HEK293 (cell line): Measurements from ENCODE around the gene HSF5.

Experiments used
- GLI2 ChIP-seq: fragments of 450-650 bp; formaldehyde crosslinking; IDR thresholded peaks from 2 replicates; pipeline ENCODE4; 2017; ENCODE audit warnings: missing biosample characterization, missing genetic modification characterization, low read depth, borderline replicate concordance
- PRDM1 ChIP-seq: fragments of 450-650 bp; formaldehyde crosslinking; IDR thresholded peaks from 2 replicates; pipeline ENCODE4; 2016; ENCODE audit warnings: missing biosample characterization, missing genetic modification characterization
- PRDM4 ChIP-seq: fragments of 450-650 bp; formaldehyde crosslinking; IDR thresholded peaks from 2 replicates; pipeline ENCODE4 v1.5.1; 2017; ENCODE audit warnings: missing biosample characterization, missing genetic modification characterization
- PRDM6 ChIP-seq: fragments of 450-650 bp; formaldehyde crosslinking; IDR thresholded peaks from 2 replicates; pipeline ENCODE4 v1.5.1; 2017; ENCODE audit warnings: missing biosample characterization, missing genetic modification characterization
- ZBTB44 ChIP-seq: fragments of 450-650 bp; IDR thresholded peaks from 2 replicates; pipeline ENCODE4 v1.5.1; 2018; ENCODE audit warnings: missing biosample characterization, mild to moderate bottlenecking, missing genetic modification characterization
- ZNF184 ChIP-seq: fragments of 450-650 bp; IDR thresholded peaks from 2 replicates; pipeline ENCODE4 v1.5.1; 2018; ENCODE audit warnings: missing biosample characterization, mild to moderate bottlenecking, missing genetic modification characterization
- ZNF221 ChIP-seq: fragments of 450-650 bp; formaldehyde crosslinking; IDR thresholded peaks from 2 replicates; pipeline ENCODE4 v1.5.1; 2017; ENCODE audit warnings: missing biosample characterization, missing genetic modification characterization, borderline replicate concordance
- ZNF280D ChIP-seq: fragments of 450-650 bp; formaldehyde crosslinking; IDR thresholded peaks from 2 replicates; pipeline ENCODE4 v1.5.1; 2016; ENCODE audit warnings: missing biosample characterization, missing genetic modification characterization
- ZNF324 ChIP-seq: fragments of 450-650 bp; formaldehyde crosslinking; IDR thresholded peaks from 2 replicates; pipeline ENCODE4 v1.5.1; 2016; ENCODE audit warnings: missing biosample characterization, missing genetic modification characterization
- ZNF350 ChIP-seq: fragments of 450-650 bp; formaldehyde crosslinking; IDR thresholded peaks from 2 replicates; pipeline ENCODE4 v1.5.0; 2017; ENCODE audit warnings: missing biosample characterization, mild to moderate bottlenecking, missing genetic modification characterization
- ZNF580 ChIP-seq: fragments of 450-650 bp; formaldehyde crosslinking; IDR thresholded peaks from 2 replicates; pipeline ENCODE4 v1.5.1; 2016; ENCODE audit warnings: missing biosample characterization, missing genetic modification characterization
- ZNF629 ChIP-seq: fragments of 450-650 bp; formaldehyde crosslinking; IDR thresholded peaks from 2 replicates; pipeline ENCODE4 v1.5.1; 2017; ENCODE audit warnings: missing biosample characterization, missing genetic modification characterization
- ZNF654 ChIP-seq: fragments of 450-650 bp; formaldehyde crosslinking; IDR thresholded peaks from 2 replicates; pipeline ENCODE4 v1.5.1; 2016; ENCODE audit warnings: low read depth, missing biosample characterization, missing genetic modification characterization
- ZNF747 ChIP-seq: fragments of 450-650 bp; formaldehyde crosslinking; IDR thresholded peaks from 2 replicates; pipeline ENCODE4 v1.5.1; 2016; ENCODE audit warnings: missing biosample characterization, missing genetic modification characterization
- TF ChIP-seq, protein P1 (sequence below): sonication (generic); formaldehyde crosslinking; IDR thresholded peaks from 2 replicates; pipeline ENCODE4 v1.8.1; 2022; ENCODE audit warnings: mild to moderate bottlenecking, moderate library complexity, missing genetic modification reagents
- TF ChIP-seq, protein P2 (sequence below): fragments of 450-650 bp; formaldehyde crosslinking; IDR thresholded peaks from 2 replicates; pipeline ENCODE4 v1.5.0; 2017; ENCODE audit warnings: missing biosample characterization, missing genetic modification characterization, borderline replicate concordance
- TF ChIP-seq, protein P3 (sequence below): fragments of 450-650 bp; formaldehyde crosslinking; IDR thresholded peaks from 2 replicates; pipeline ENCODE4 v1.5.1; 2016; ENCODE audit warnings: missing biosample characterization, missing genetic modification characterization
- TF ChIP-seq, protein P4 (sequence below): fragments of 450-650 bp; formaldehyde crosslinking; IDR thresholded peaks from 2 replicates; pipeline ENCODE4 v1.5.1; 2016; ENCODE audit warnings: missing biosample characterization, missing genetic modification characterization, borderline replicate concordance

Gene HSF5

GRCh38 chr17:58517928-58518609 is 29.9 kb upstream of the HSF5 start (continued):
- TF ChIP-seq ZBTB44 (no peak), ZNF221 (tag by site-specific recombination) (no peak), ZNF580 (tag by site-specific recombination) (peak; percentile 89), GLI2 (tag by site-specific recombination) (no peak), ZNF324 (tag by site-specific recombination) (peak; percentile 67; the same call in 1 of the 2 replicates), PRDM6 (tag by site-specific recombination) (no peak), ZNF280D (no peak), ZNF350 (tag by site-specific recombination) (no peak), ZNF654 (tag by site-specific recombination) (no peak), ZNF747 (tag by site-specific recombination) (no peak), PRDM1 (tag by site-specific recombination) (no peak), ZNF184 (tag by site-specific recombination) (0 out of 2 replicates have a peak, but pooled peaks have one; percentile 55), PRDM4 (tag by site-specific recombination) (no peak), ZNF629 (tag by site-specific recombination) (0 out of 2 replicates have a peak, but pooled peaks have one; percentile 11)
- TF ChIP-seq, protein P1, sequence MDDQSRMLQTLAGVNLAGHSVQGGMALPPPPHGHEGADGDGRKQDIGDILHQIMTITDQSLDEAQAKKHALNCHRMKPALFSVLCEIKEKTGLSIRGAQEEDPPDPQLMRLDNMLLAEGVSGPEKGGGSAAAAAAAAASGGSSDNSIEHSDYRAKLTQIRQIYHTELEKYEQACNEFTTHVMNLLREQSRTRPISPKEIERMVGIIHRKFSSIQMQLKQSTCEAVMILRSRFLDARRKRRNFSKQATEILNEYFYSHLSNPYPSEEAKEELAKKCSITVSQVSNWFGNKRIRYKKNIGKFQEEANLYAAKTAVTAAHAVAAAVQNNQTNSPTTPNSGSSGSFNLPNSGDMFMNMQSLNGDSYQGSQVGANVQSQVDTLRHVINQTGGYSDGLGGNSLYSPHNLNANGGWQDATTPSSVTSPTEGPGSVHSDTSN (CRISPR knock-in tag) = no peak
- TF ChIP-seq, protein P2, sequence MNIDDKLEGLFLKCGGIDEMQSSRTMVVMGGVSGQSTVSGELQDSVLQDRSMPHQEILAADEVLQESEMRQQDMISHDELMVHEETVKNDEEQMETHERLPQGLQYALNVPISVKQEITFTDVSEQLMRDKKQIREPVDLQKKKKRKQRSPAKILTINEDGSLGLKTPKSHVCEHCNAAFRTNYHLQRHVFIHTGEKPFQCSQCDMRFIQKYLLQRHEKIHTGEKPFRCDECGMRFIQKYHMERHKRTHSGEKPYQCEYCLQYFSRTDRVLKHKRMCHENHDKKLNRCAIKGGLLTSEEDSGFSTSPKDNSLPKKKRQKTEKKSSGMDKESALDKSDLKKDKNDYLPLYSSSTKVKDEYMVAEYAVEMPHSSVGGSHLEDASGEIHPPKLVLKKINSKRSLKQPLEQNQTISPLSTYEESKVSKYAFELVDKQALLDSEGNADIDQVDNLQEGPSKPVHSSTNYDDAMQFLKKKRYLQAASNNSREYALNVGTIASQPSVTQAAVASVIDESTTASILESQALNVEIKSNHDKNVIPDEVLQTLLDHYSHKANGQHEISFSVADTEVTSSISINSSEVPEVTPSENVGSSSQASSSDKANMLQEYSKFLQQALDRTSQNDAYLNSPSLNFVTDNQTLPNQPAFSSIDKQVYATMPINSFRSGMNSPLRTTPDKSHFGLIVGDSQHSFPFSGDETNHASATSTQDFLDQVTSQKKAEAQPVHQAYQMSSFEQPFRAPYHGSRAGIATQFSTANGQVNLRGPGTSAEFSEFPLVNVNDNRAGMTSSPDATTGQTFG = no peak
- TF ChIP-seq, protein P3, sequence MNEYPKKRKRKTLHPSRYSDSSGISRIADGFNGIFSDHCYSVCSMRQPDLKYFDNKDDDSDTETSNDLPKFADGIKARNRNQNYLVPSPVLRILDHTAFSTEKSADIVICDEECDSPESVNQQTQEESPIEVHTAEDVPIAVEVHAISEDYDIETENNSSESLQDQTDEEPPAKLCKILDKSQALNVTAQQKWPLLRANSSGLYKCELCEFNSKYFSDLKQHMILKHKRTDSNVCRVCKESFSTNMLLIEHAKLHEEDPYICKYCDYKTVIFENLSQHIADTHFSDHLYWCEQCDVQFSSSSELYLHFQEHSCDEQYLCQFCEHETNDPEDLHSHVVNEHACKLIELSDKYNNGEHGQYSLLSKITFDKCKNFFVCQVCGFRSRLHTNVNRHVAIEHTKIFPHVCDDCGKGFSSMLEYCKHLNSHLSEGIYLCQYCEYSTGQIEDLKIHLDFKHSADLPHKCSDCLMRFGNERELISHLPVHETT (tag by site-specific recombination) = no peak; the same call in 1 of the 2 replicates
- TF ChIP-seq, protein P4, sequence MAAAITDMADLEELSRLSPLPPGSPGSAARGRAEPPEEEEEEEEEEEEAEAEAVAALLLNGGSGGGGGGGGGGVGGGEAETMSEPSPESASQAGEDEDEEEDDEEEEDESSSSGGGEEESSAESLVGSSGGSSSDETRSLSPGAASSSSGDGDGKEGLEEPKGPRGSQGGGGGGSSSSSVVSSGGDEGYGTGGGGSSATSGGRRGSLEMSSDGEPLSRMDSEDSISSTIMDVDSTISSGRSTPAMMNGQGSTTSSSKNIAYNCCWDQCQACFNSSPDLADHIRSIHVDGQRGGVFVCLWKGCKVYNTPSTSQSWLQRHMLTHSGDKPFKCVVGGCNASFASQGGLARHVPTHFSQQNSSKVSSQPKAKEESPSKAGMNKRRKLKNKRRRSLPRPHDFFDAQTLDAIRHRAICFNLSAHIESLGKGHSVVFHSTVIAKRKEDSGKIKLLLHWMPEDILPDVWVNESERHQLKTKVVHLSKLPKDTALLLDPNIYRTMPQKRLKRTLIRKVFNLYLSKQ (tag by site-specific recombination) = no peak
